HepG2 (cell line): ENCODE measurements around the gene ARHGAP45. TPM values are rescaled to one million over a fixed set of nuclear protein-coding genes. Genes with fewer than 3 reads are reported as not detected.

Experiments
- AHR ChIP-seq: IDR thresholded peaks from 2 replicates; pipeline ENCODE4 v1.6.1; 2018; ENCODE audit warnings: missing genetic modification reagents, missing compliant biosample characterization
- CHD2 ChIP-seq: IDR thresholded peaks from 2 replicates; pipeline ENCODE4 v1.6.1; 2011; ENCODE audit warnings: low read depth, low read length, improper control_type of control experiment
- ELF3 ChIP-seq: IDR thresholded peaks from 2 replicates; pipeline ENCODE4 v1.6.1; 2016; ENCODE audit warnings: missing genetic modification reagents, missing compliant biosample characterization
- IKZF1 ChIP-seq: fragments of 450-650 bp; IDR thresholded peaks from 2 replicates; pipeline ENCODE4 v1.7.1; 2016
- KLF12 ChIP-seq: sonication (generic); formaldehyde crosslinking; IDR thresholded peaks from 2 replicates; pipeline ENCODE4 v1.4.0; 2020; ENCODE audit warnings: missing genetic modification reagents, borderline replicate concordance
- MED13 ChIP-seq: sonication (generic); formaldehyde crosslinking; IDR thresholded peaks from 2 replicates; pipeline ENCODE4 v1.5.0; 2020; ENCODE audit warnings: missing genetic modification reagents
- NCOA5 ChIP-seq: sonication (generic); formaldehyde crosslinking; IDR thresholded peaks from 2 replicates; pipeline ENCODE4 v1.4.0; 2020; ENCODE audit warnings: missing genetic modification reagents
- NFKBIZ ChIP-seq: IDR thresholded peaks from 2 replicates; pipeline ENCODE4 v1.6.1; 2018; ENCODE audit warnings: missing genetic modification reagents, missing compliant biosample characterization
- NR3C1 ChIP-seq: sonication (generic); formaldehyde crosslinking; IDR thresholded peaks from 2 replicates; pipeline ENCODE4 v1.4.0; 2020; ENCODE audit warnings: missing genetic modification reagents
- TBX2 ChIP-seq: sonication (generic); formaldehyde crosslinking; IDR thresholded peaks from 2 replicates; pipeline ENCODE4 v1.5.0; 2020; ENCODE audit warnings: missing genetic modification reagents, mild to moderate bottlenecking, borderline replicate concordance
- TOPORS ChIP-seq: sonication (generic); formaldehyde crosslinking; IDR thresholded peaks from 2 replicates; pipeline ENCODE4 v1.8.0; 2023; ENCODE audit warnings: mild to moderate bottlenecking, missing genetic modification reagents
- ZBTB14 ChIP-seq: sonication (generic); formaldehyde crosslinking; IDR thresholded peaks from 2 replicates; pipeline ENCODE4 v1.4.0; 2020; ENCODE audit warnings: missing genetic modification reagents
- ZC3H13 ChIP-seq: sonication (generic); formaldehyde crosslinking; IDR thresholded peaks from 2 replicates; pipeline ENCODE4 v1.8.1; 2023; ENCODE audit warnings: mild to moderate bottlenecking, missing genetic modification reagents, moderate library complexity
- ZNF3 ChIP-seq: IDR thresholded peaks from 2 replicates; pipeline ENCODE4 v1.7.0; 2017; ENCODE audit warnings: inconsistent platforms
- ZNF362 ChIP-seq: sonication (generic); formaldehyde crosslinking; IDR thresholded peaks from 2 replicates; pipeline ENCODE4 v1.4.0; 2020; ENCODE audit warnings: missing genetic modification reagents, mild to moderate bottlenecking, borderline replicate concordance
- ZNF558 ChIP-seq: sonication (generic); formaldehyde crosslinking; IDR thresholded peaks from 2 replicates; pipeline ENCODE4 v1.9.0; 2022; ENCODE audit warnings: mild to moderate bottlenecking, missing genetic modification reagents, borderline replicate concordance
- ZNF577 ChIP-seq: sonication (generic); formaldehyde crosslinking; IDR thresholded peaks from 2 replicates; pipeline ENCODE4 v1.4.0; 2020; ENCODE audit warnings: mild to moderate bottlenecking, low read depth, missing genetic modification reagents, borderline replicate concordance
- ZNF674 ChIP-seq: sonication (generic); formaldehyde crosslinking; IDR thresholded peaks from 2 replicates; pipeline ENCODE4 v1.5.0; 2020; ENCODE audit warnings: low read depth, mild to moderate bottlenecking, missing genetic modification reagents
- polyA plus RNA-seq, 8 experiments: library from polyadenylated mRNA; depleted of rRNA in 3 of 8; stranded (reverse) in 7 of 8; unstranded in 1 of 8; fragments of >200 nt; fragmentation: Illumina TruSeq in 4 of 8; extraction: Trizol in 4 of 8; gene quantifications; 2 replicates each; pipeline versions ENCODE4 v1.2.1 to v1.2.3, GENCODE V29; 2011 to 2016; ENCODE audit warnings: low read depth in 4 of 8, missing spikeins in 1 of 8, mixed read lengths in 1 of 8; ENCODE audit not compliant: insufficient read depth in 1 of 8
- total RNA-seq, 5 experiments: library from RNA; depleted of rRNA; stranded (reverse); fragments of >200 nt; fragmentation: Illumina TruSeq; extraction: Trizol; gene quantifications; 2 replicates each; pipeline ENCODE4 v1.2.3, GENCODE V29; 2016; ENCODE audit warnings: low read depth in 1 of 5
- TF ChIP-seq, protein P1 (sequence below): IDR thresholded peaks from 2 replicates; pipeline ENCODE4 v1.6.1; 2016; ENCODE audit warnings: missing compliant biosample characterization, missing genetic modification reagents, borderline replicate concordance
- TF ChIP-seq, protein P2 (sequence below): sonication (generic); formaldehyde crosslinking; IDR thresholded peaks from 2 replicates; pipeline ENCODE4 v1.9.0; 2021; ENCODE audit warnings: missing genetic modification reagents, borderline replicate concordance
- TF ChIP-seq, protein P3 (sequence below): sonication (generic); formaldehyde crosslinking; IDR thresholded peaks from 2 replicates; pipeline ENCODE4 v1.5.0; 2020; ENCODE audit warnings: mild to moderate bottlenecking, missing genetic modification reagents, borderline replicate concordance

ARHGAP45 gene
- total and polyA plus RNA-seq, 2 of the 13 experiments (the other 11 are each of a cell fraction or from before 2014, with no cell fraction given), result 0.84 to 32.0 TPM

DNA sequence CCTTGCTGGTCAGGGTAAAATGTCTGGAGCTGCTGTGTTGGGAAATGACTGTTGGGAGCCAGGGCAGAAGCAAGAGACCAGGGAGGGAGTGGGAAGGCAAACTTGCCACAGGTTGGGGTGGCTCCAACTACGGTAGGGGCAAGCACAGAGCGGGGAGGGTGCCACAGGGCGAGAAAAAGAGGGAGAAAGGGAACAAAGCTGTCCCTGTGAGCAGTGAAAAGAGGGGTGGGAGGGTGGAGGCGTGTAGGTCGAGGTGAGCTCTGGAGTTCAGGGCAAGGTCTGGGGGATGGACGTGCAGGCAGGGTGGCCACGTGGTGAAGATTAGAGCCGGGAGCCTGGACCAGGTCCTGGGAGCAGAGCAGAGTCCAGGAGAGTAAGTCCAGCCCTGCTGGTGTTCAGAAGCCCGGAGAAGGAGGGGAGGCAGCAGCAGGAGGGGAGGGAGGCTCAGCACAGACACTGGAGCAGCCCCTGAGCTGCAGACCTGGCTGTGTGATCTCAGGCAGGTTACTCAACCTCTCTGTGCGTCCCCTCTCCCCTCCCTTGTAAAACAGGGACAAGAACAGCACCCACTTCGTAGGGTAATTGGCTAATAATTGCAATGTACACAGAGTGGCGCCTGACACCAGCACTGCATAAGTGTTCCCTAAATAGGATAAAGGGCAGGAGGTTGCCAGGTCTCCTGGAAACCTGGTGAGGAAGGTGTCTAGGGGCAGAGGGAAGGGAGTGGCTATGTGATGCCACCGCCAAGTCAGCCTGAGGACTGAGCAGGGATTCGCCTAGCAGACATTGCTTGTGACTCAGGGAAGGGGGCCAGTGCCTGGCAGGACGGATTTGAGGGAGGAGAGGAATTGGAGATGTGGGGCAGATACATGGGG is 31.4 kb downstream of the ARHGAP45 start (continued):
- TF ChIP-seq ELF3 (CRISPR knock-in tag) (no peak; the same call in 1 of the 2 replicates), NCOA5 (CRISPR knock-in tag) (no peak), MED13 (no peak), NR3C1 (CRISPR knock-in tag) (no peak), TBX2 (peak; percentile 79; the same call in 1 of the 2 replicates), ZBTB14 (CRISPR knock-in tag) (no peak), ZNF362 (CRISPR knock-in tag) (peak; percentile 62; the same call in 1 of the 2 replicates), ZNF3 (CRISPR knock-in tag) (peak; percentile 87), ZNF558 (CRISPR knock-in tag) (0 out of 2 replicates have a peak, but pooled peaks have one; percentile 11), KLF12 (CRISPR knock-in tag) (no peak), AHR (CRISPR knock-in tag) (peak; percentile 3; the same call in 1 of the 2 replicates), NFKBIZ (CRISPR knock-in tag) (0 out of 2 replicates have a peak, but pooled peaks have one; percentile 52), TOPORS (CRISPR knock-in tag) (peak; percentile 93), ZC3H13 (CRISPR knock-in tag) (no peak), IKZF1 (no peak), ZNF577 (no peak), ZNF674 (no peak), CHD2 (no peak)
- TF ChIP-seq, protein P1, sequence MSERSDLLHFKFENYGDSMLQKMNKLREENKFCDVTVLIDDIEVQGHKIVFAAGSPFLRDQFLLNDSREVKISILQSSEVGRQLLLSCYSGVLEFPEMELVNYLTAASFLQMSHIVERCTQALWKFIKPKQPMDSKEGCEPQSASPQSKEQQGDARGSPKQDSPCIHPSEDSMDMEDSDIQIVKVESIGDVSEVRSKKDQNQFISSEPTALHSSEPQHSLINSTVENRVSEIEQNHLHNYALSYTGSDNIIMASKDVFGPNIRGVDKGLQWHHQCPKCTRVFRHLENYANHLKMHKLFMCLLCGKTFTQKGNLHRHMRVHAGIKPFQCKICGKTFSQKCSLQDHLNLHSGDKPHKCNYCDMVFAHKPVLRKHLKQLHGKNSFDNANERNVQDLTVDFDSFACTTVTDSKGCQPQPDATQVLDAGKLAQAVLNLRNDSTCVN (CRISPR knock-in tag), result no peak
- TF ChIP-seq, protein P2, sequence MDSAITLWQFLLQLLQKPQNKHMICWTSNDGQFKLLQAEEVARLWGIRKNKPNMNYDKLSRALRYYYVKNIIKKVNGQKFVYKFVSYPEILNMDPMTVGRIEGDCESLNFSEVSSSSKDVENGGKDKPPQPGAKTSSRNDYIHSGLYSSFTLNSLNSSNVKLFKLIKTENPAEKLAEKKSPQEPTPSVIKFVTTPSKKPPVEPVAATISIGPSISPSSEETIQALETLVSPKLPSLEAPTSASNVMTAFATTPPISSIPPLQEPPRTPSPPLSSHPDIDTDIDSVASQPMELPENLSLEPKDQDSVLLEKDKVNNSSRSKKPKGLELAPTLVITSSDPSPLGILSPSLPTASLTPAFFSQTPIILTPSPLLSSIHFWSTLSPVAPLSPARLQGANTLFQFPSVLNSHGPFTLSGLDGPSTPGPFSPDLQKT (CRISPR knock-in tag), result no peak
- TF ChIP-seq, protein P3, sequence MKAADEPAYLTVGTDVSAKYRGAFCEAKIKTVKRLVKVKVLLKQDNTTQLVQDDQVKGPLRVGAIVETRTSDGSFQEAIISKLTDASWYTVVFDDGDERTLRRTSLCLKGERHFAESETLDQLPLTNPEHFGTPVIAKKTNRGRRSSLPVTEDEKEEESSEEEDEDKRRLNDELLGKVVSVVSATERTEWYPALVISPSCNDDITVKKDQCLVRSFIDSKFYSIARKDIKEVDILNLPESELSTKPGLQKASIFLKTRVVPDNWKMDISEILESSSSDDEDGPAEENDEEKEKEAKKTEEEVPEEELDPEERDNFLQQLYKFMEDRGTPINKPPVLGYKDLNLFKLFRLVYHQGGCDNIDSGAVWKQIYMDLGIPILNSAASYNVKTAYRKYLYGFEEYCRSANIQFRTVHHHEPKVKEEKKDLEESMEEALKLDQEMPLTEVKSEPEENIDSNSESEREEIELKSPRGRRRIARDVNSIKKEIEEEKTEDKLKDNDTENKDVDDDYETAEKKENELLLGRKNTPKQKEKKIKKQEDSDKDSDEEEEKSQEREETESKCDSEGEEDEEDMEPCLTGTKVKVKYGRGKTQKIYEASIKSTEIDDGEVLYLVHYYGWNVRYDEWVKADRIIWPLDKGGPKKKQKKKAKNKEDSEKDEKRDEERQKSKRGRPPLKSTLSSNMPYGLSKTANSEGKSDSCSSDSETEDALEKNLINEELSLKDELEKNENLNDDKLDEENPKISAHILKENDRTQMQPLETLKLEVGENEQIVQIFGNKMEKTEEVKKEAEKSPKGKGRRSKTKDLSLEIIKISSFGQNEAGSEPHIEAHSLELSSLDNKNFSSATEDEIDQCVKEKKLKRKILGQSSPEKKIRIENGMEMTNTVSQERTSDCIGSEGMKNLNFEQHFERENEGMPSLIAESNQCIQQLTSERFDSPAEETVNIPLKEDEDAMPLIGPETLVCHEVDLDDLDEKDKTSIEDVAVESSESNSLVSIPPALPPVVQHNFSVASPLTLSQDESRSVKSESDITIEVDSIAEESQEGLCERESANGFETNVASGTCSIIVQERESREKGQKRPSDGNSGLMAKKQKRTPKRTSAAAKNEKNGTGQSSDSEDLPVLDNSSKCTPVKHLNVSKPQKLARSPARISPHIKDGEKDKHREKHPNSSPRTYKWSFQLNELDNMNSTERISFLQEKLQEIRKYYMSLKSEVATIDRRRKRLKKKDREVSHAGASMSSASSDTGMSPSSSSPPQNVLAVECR, result peak; percentile 79; the same call in 1 of the 2 replicates
